Central memory CD8-positive, alpha-beta T cell (primary cell): ENCODE measurements around the gene PRIM1.
A peak's percentile ranks its signal among the peaks of the same experiment; 100 is the strongest.
"Not testable (repeated sequence)": the region's sequence is repeated elsewhere in the genome, so short reads cannot be mapped to it uniquely, and the experiment has no call there.

ENCODE experiments used
- ATAC-seq: fragments of 150-1000 bp; cut with Tn5 transposase; replicated peaks from 2 replicates; pipeline ENCODE4 v1.10.0; 2022; ENCODE audit warnings: mild to moderate bottlenecking, moderate FRiP score, moderate number of reproducible peaks; ENCODE audit not compliant: poor library complexity, severe bottlenecking; ENCODE audit errors: extremely low read depth
- DNase-seq, 2 donors: peaks; one replicate each; pipeline ENCODE4 v3.0.0; 2021; ENCODE audit warnings: low spot score in 2 of 2
- H3K27ac Mint-ChIP-seq: one replicate; pipeline ENCODE4 v1.8.0; 2022; ENCODE audit warnings: low read depth, mild to moderate bottlenecking, moderate library complexity, mixed read lengths
- H3K27me3 Mint-ChIP-seq: one replicate; pipeline ENCODE4 v1.8.0; 2022; ENCODE audit warnings: mixed read lengths
- H3K36me3 Mint-ChIP-seq: one replicate; pipeline ENCODE4 v1.8.0; 2022; ENCODE audit warnings: mild to moderate bottlenecking, moderate library complexity, mixed read lengths; ENCODE audit not compliant: insufficient read depth
- H3K4me1 Mint-ChIP-seq: one replicate; pipeline ENCODE4 v1.8.0; 2022; ENCODE audit warnings: mixed read lengths
- H3K4me3 Mint-ChIP-seq: one replicate; pipeline ENCODE4 v1.8.0; 2022; ENCODE audit warnings: mild to moderate bottlenecking, moderate library complexity, mixed read lengths
- H3K9me3 Mint-ChIP-seq: one replicate; pipeline ENCODE4 v1.8.0; 2022; ENCODE audit warnings: mixed read lengths

The PRIM1 gene

GRCh38 chr12:56757971-56758370 is 5.8 kb upstream of the PRIM1 start:
- not testable (repeated sequence) for DNase-seq, ATAC-seq

GRCh38 chr12:56753566-56753965 is 1.4 kb upstream of the PRIM1 start:
- H3K9me3 Mint-ChIP-seq, result peaks cover 2% of the 10 kb centered on the region
- peaks cover 25% of the 10 kb centered on the region for H3K4me1 Mint-ChIP-seq
- peaks cover 12% of the 10 kb centered on the region for H3K36me3 Mint-ChIP-seq
- ATAC-seq (no peak), DNase-seq (no peak)
- no peak overlapping the region for H3K27ac Mint-ChIP-seq
- H3K4me3 Mint-ChIP-seq, result no peak overlapping the region
- peaks cover 3% of the 10 kb centered on the region for H3K27me3 Mint-ChIP-seq

More at GRCh38 chr12:56757971-56758370, 5.8 kb upstream of the PRIM1 start:
- H3K27me3 Mint-ChIP-seq, result peaks cover 10% of the 10 kb centered on the region
- not testable (repeated sequence) for H3K27ac Mint-ChIP-seq, H3K4me1 Mint-ChIP-seq, H3K9me3 Mint-ChIP-seq, H3K36me3 Mint-ChIP-seq, H3K4me3 Mint-ChIP-seq

GRCh38 chr12:56750596-56750995 is 1.5 kb downstream of the PRIM1 start:
- ATAC-seq, H3K27me3 Mint-ChIP-seq, DNase-seq, H3K9me3 Mint-ChIP-seq: not testable (repeated sequence)
- peak overlapping the region; percentile 92 for H3K27ac Mint-ChIP-seq
- peak overlapping the region; percentile 92 for H3K4me3 Mint-ChIP-seq
- H3K4me1 Mint-ChIP-seq, result peaks cover 25% of the 10 kb centered on the region
- H3K36me3 Mint-ChIP-seq, result peaks cover 26% of the 10 kb centered on the region

GRCh38 chr12:56749853-56750252 is 2.3 kb downstream of the PRIM1 start:
- no peak for ATAC-seq

GRCh38 chr12:56749359-56749758 is 2.8 kb downstream of the PRIM1 start:
- Mint-ChIP-seq H3K27ac (no peak overlapping the region), H3K9me3 (no peaks in the 10 kb centered on the region), H3K36me3 (peaks cover 37% of the 10 kb centered on the region), H3K4me1 (peaks cover 25% of the 10 kb centered on the region), H3K4me3 (no peak overlapping the region), H3K27me3 (no peaks in the 10 kb centered on the region)
- DNase-seq, result no peak
- ATAC-seq, result no peak

More at GRCh38 chr12:56749853-56750252, 2.3 kb downstream of the PRIM1 start:
- Mint-ChIP-seq H3K4me3 (peak overlapping the region; percentile 2), H3K36me3 (peaks cover 32% of the 10 kb centered on the region), H3K9me3 (no peaks in the 10 kb centered on the region), H3K27me3 (no peaks in the 10 kb centered on the region), H3K27ac (no peak overlapping the region), H3K4me1 (peaks cover 25% of the 10 kb centered on the region)
- no peak for DNase-seq

GRCh38 chr12:56728139-56728861 is 23.8 kb downstream of the PRIM1 start:
- Mint-ChIP-seq H3K9me3 (no peaks in the 10 kb centered on the region), H3K4me3 (no peak overlapping the region), H3K27ac (no peak overlapping the region), H3K4me1 (peaks cover 29% of the 10 kb centered on the region), H3K27me3 (no peaks in the 10 kb centered on the region), H3K36me3 (peaks cover 25% of the 10 kb centered on the region)
- ATAC-seq (no peak), DNase-seq (no peak)

- not testable (repeated sequence) for DNase-seq, ATAC-seq, H3K27me3 Mint-ChIP-seq, H3K9me3 Mint-ChIP-seq
- peak overlapping the region; percentile 99 for H3K4me3 Mint-ChIP-seq
- peak overlapping the region; percentile 99 for H3K27ac Mint-ChIP-seq
- peaks cover 43% of the 10 kb centered on the region for H3K36me3 Mint-ChIP-seq
- peaks cover 49% of the 10 kb centered on the region for H3K4me1 Mint-ChIP-seq
Observed at GRCh38 chr12:56726196-56726675, 25.9 kb downstream of the PRIM1 start.

GRCh38 chr12:56725723-56726102 is 26.4 kb downstream of the PRIM1 start:
- H3K9me3 Mint-ChIP-seq, result no peaks in the 10 kb centered on the region
- DNase-seq (no peak), ATAC-seq (no peak)
- peak overlapping the region; percentile 99 for H3K4me3 Mint-ChIP-seq
- no peaks in the 10 kb centered on the region for H3K27me3 Mint-ChIP-seq
- H3K27ac Mint-ChIP-seq, result peak overlapping the region; percentile 99
- peaks cover 37% of the 10 kb centered on the region for H3K36me3 Mint-ChIP-seq
- peaks cover 55% of the 10 kb centered on the region for H3K4me1 Mint-ChIP-seq

GRCh38 chr12:56724972-56725722 is 27.0 kb downstream of the PRIM1 start, which contains the start of gene NACA:
NACA (minus strand) TSS chr12:56725299; CDS start chr12:56724521, 778 bp downstream.
- Mint-ChIP-seq H3K36me3 (peaks cover 38% of the 10 kb centered on the region), H3K9me3 (no peaks in the 10 kb centered on the region), H3K27ac (peak within 1 kb of the TSS; percentile 99), H3K4me3 (peak within 1 kb of the TSS; percentile 99), H3K27me3 (no peaks in the 10 kb centered on the region), H3K4me1 (peaks cover 60% of the 10 kb centered on the region)
- DNase-seq, result peak; percentile 91 to 95
- peak; percentile 96 for ATAC-seq

- DNase-seq (no peak), ATAC-seq (no peak)
- peak overlapping the region; percentile 99 for H3K4me3 Mint-ChIP-seq
- H3K27ac Mint-ChIP-seq, result peak overlapping the region; percentile 99
- H3K4me1 Mint-ChIP-seq, result peaks cover 65% of the 10 kb centered on the region
- no peaks in the 10 kb centered on the region for H3K27me3 Mint-ChIP-seq
- H3K36me3 Mint-ChIP-seq, result peaks cover 42% of the 10 kb centered on the region
- no peaks in the 10 kb centered on the region for H3K9me3 Mint-ChIP-seq
Observed at GRCh38 chr12:56724701-56724971, 27.5 kb downstream of the PRIM1 start.

GRCh38 chr12:56723889-56724700 is 28.0 kb downstream of the PRIM1 start:
- H3K4me3 Mint-ChIP-seq, result peak overlapping the region; percentile 99
- H3K4me1 Mint-ChIP-seq, result peaks cover 71% of the 10 kb centered on the region
- DNase-seq (no peak), ATAC-seq (no peak)
- H3K9me3 Mint-ChIP-seq, result no peaks in the 10 kb centered on the region
- H3K36me3 Mint-ChIP-seq, result peaks cover 45% of the 10 kb centered on the region
- H3K27me3 Mint-ChIP-seq, result no peaks in the 10 kb centered on the region
- peak overlapping the region; percentile 99 for H3K27ac Mint-ChIP-seq

GRCh38 chr12:56723352-56723751 is 28.8 kb downstream of the PRIM1 start:
- ATAC-seq, result no peak
- peaks cover 77% of the 10 kb centered on the region for H3K4me1 Mint-ChIP-seq
- peak overlapping the region; percentile 99 for H3K27ac Mint-ChIP-seq
- peak overlapping the region; percentile 99 for H3K4me3 Mint-ChIP-seq
- no peak for DNase-seq
- H3K9me3 Mint-ChIP-seq, result no peaks in the 10 kb centered on the region
- no peaks in the 10 kb centered on the region for H3K27me3 Mint-ChIP-seq
- peaks cover 48% of the 10 kb centered on the region for H3K36me3 Mint-ChIP-seq
